Esophagus muscularis mucosa (tissue), 4 donors: ENCODE data around the gene TPBG. TPM values are rescaled to one million over a fixed set of nuclear protein-coding genes. Genes with fewer than 3 reads are reported as not detected.

Experiments
- DNase-seq: peaks from one replicate; pipeline ENCODE4 v3.0.0-alpha.2; 2017; ENCODE audit errors: extremely low spot score
- H3K27ac ChIP-seq, 4 donors: fragments of 200-600 bp; sonication (generic); replicated peaks in 1 of 4; 1 replicate in 3 of 4; 2 replicates in 1 of 4; pipeline ENCODE4 v1.5.1; 2016 to 2019; ENCODE audit warnings: mild to moderate bottlenecking in 1 of 4
- H3K27me3 ChIP-seq, 4 donors: fragments of 200-600 bp; sonication (generic); one replicate each; pipeline versions ENCODE4 v1.5.1 to v1.6.0; 2016 to 2019
- H3K36me3 ChIP-seq, 4 donors: fragments of 200-600 bp; sonication (generic); one replicate each; pipeline ENCODE4 v1.5.1; 2016 to 2019
- H3K4me1 ChIP-seq, 4 donors: fragments of 200-600 bp; sonication (generic); one replicate each; pipeline ENCODE4 v1.5.1; 2016 to 2019
- H3K4me3 ChIP-seq, 4 donors: fragments of 200-600 bp; sonication (generic); 1 replicate in 2 of 4; 2 replicates in 2 of 4; pipeline ENCODE4 v1.5.1; 2016 to 2019; ENCODE audit warnings: mild to moderate bottlenecking in 4 of 4, moderate library complexity in 1 of 4
- H3K9me3 ChIP-seq, 4 donors: fragments of 200-600 bp; sonication (generic); 1 replicate in 3 of 4; 2 replicates in 1 of 4; pipeline ENCODE4 v1.5.1; 2016 to 2019
- EP300 ChIP-seq: sonication (generic); formaldehyde crosslinking; IDR thresholded peaks from one replicate; pipeline ENCODE4 v1.6.1; 2017; ENCODE audit warnings: antibody characterized with exemption
- POLR2A ChIP-seq: fragments of 450-650 bp; IDR thresholded peaks from one replicate; pipeline ENCODE4 v1.6.1; 2017; ENCODE audit warnings: antibody characterized with exemption, moderate library complexity, mild to moderate bottlenecking, low read depth
- POLR2AphosphoS5 ChIP-seq, 2 donors: sonication (generic); formaldehyde crosslinking; IDR thresholded peaks; one replicate each; pipeline ENCODE4 v1.6.1; 2017; ENCODE audit warnings: antibody characterized with exemption in 2 of 2
- WGBS: methylation state at CpG from one replicate; pipeline ENCODE4 v1.1.5; 2018; 5-methylcytosine and 5-hydroxymethylcytosine counted together
- intact Hi-C: fragments of 100-400 bp; cut with DNase I; formaldehyde crosslinking; loops from one replicate; pipeline ENCODE4 v1.15.1; 2023
- total RNA-seq, 4 donors: library from RNA; depleted of rRNA; stranded (reverse); fragments of >200 nt; gene quantifications; one replicate each; pipeline versions ENCODE4 v1.1.0 to v1.2.1, GENCODE V29; 2016
- TF ChIP-seq, protein P1 (sequence below), 3 experiments: fragments of 200-600 bp in 2 of 3; fragments of 450-650 bp in 1 of 3; sonication (generic) in 2 of 3; IDR thresholded peaks; one replicate each; pipeline ENCODE4 v1.5.1; 2017 to 2019; ENCODE audit warnings: antibody characterized with exemption in 3 of 3, mild to moderate bottlenecking in 2 of 3, moderate library complexity in 1 of 3

TPBG gene
- total RNA-seq, 4 donors from 2014 or later, result 111 to 181 (median 118) TPM

DNA sequence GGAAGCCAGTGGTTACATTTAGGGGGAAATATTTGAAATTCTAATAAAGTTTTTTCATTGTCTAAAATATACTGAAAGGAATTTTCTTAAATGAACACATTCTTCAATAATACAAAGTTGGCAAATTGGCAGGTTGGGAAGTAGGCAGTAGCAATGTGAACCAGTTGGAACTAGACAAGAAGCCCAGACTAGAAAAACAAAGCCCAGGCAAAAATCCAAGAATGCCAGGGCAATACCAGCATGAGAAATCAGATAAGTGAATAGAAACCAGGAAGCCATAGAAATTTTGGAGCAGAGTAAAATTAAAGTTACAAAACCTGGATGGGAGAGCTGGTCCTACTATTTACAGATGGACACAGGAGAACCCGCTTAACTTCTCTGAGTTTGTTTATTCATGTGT lies 52.2 kb downstream of the TPBG start:
- no peak for DNase-seq
- Histone ChIP-seq H3K36me3 (no peaks in the 10 kb centered on the region), H3K27me3 (no peaks in the 10 kb centered on the region), H3K9me3 (no peaks in the 10 kb centered on the region), H3K4me3 (no peak overlapping the region), H3K4me1 (peaks cover 0 to 6% (median 0%) of the 10 kb centered on the region in 4 donors), H3K27ac (no peak overlapping the region)
- TF ChIP-seq, protein P1, sequence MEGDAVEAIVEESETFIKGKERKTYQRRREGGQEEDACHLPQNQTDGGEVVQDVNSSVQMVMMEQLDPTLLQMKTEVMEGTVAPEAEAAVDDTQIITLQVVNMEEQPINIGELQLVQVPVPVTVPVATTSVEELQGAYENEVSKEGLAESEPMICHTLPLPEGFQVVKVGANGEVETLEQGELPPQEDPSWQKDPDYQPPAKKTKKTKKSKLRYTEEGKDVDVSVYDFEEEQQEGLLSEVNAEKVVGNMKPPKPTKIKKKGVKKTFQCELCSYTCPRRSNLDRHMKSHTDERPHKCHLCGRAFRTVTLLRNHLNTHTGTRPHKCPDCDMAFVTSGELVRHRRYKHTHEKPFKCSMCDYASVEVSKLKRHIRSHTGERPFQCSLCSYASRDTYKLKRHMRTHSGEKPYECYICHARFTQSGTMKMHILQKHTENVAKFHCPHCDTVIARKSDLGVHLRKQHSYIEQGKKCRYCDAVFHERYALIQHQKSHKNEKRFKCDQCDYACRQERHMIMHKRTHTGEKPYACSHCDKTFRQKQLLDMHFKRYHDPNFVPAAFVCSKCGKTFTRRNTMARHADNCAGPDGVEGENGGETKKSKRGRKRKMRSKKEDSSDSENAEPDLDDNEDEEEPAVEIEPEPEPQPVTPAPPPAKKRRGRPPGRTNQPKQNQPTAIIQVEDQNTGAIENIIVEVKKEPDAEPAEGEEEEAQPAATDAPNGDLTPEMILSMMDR (IDR thresholded peaks at IDR 0.05), result no peak
- no peak for TF ChIP-seq EP300
- no peak for TF ChIP-seq POLR2AphosphoS5 (IDR thresholded peaks at IDR 0.05)
- TF ChIP-seq POLR2A, result no peak
- 97% methylated on average over 1 of the region's 1 CpG for WGBS
- intact Hi-C loops, result no loop called here

DNA sequence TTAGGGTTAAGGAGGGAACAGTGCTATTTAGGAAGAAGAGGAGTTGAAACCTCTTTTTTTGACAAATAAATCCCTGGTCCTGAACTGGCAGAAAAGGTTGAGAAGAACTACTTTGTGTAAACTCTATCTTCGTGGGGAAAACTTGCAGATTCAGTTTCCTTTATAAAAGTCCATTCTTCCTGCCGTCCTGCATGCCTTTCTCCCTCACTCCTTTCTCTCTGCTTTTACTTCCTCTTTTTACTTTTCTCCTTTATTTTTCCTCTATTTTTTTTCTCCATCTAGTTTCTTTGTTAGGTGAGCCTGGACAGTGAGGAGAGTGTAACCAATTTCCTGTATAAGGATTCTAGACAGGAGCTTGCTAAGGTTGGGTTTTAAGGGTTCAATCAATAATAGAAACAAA lies 52.7 kb downstream of the TPBG start:
- no peak overlapping the region for H3K27ac ChIP-seq
- whole genome bisulfite sequencing, result 66% methylated on average over 2 of the region's 2 CpGs
- H3K27me3 ChIP-seq, result no peaks in the 10 kb centered on the region
- H3K4me3 ChIP-seq, result no peak overlapping the region
- no peak for DNase-seq
- no peaks in the 10 kb centered on the region for H3K9me3 ChIP-seq
- TF ChIP-seq EP300 (no peak), POLR2A (no peak), POLR2AphosphoS5 (IDR thresholded peaks at IDR 0.05) (no peak)
- TF ChIP-seq, protein P1 (IDR thresholded peaks at IDR 0.05), result no peak
- H3K4me1 ChIP-seq, result peaks cover 0 to 6% (median 0%) of the 10 kb centered on the region in 4 donors
- intact Hi-C loops, result no loop called here
- H3K36me3 ChIP-seq, result no peaks in the 10 kb centered on the region

Other genes starting within 250 kb of the TPBG start
- gene IBTK, start 116.1 kb upstream of the TPBG start, total RNA-seq, result 10 to 100 TPM; 26.2 to 38.6 (median 27.2) TPM